Measurements from ENCODE around the gene KEAP1.
"Not testable (repeated sequence)": the region's sequence is repeated elsewhere in the genome, so short reads cannot be mapped to it uniquely, and the experiment has no call there.

The KEAP1 gene

GRCh38 chr19:10503002-10503789, at the start of gene KEAP1:
TSS of gene KEAP1 (minus strand) at chr19:10503356. CDS start at chr19:10500033, 3,323 bp downstream.
- peak; percentile 41 for DNase-seq (ENCODE audit: low spot score)

GRCh38 chr19:10552510-10553053, 49.4 kb upstream of the KEAP1 start:
- peak; percentile 57 for DNase-seq (ENCODE audit: low spot score)

- DNase-seq (ENCODE audit: low spot score): no peak
Measured at GRCh38 chr19:10551698-10552301, 48.6 kb upstream of the KEAP1 start.

- DNase-seq (ENCODE audit: low spot score): not testable (repeated sequence)
Measured at GRCh38 chr19:10551006-10551405, 47.9 kb upstream of the KEAP1 start.

GRCh38 chr19:10550336-10550735, 47.2 kb upstream of the KEAP1 start:
- DNase-seq (ENCODE audit: low spot score): no peak

GRCh38 chr19:10549733-10550132, 46.6 kb upstream of the KEAP1 start:
- DNase-seq (ENCODE audit: low spot score): no peak

- DNase-seq (ENCODE audit: low spot score): no peak
Measured at GRCh38 chr19:10548746-10549276, 45.7 kb upstream of the KEAP1 start.

GRCh38 chr19:10546817-10547216, 43.7 kb upstream of the KEAP1 start:
- no peak for DNase-seq (ENCODE audit: low spot score)

GRCh38 chr19:10544753-10545251, 41.6 kb upstream of the KEAP1 start:
- no peak for DNase-seq (ENCODE audit: low spot score)

- no peak for DNase-seq (ENCODE audit: low spot score)
Measured at GRCh38 chr19:10544242-10544752, 41.1 kb upstream of the KEAP1 start.

- DNase-seq (ENCODE audit: low spot score): peak; percentile 65
Measured at GRCh38 chr19:10543420-10544241, 40.5 kb upstream of the KEAP1 start, which contains the start of gene ATG4D. TSS of gene ATG4D (plus strand) at chr19:10543904. CDS start at chr19:10544091, 187 bp downstream.

- DNase-seq (ENCODE audit: low spot score): no peak
Measured at GRCh38 chr19:10543059-10543419, 39.9 kb upstream of the KEAP1 start.

GRCh38 chr19:10539016-10539415, 35.9 kb upstream of the KEAP1 start:
- DNase-seq (ENCODE audit: low spot score): not testable (repeated sequence)

- no peak for DNase-seq (ENCODE audit: low spot score)
Measured at GRCh38 chr19:10538204-10538983, 35.2 kb upstream of the KEAP1 start.

- no peak for DNase-seq (ENCODE audit: low spot score)
Measured at GRCh38 chr19:10537668-10538067, 34.5 kb upstream of the KEAP1 start.

- no peak for DNase-seq (ENCODE audit: low spot score)
Measured at GRCh38 chr19:10535613-10536012, 32.5 kb upstream of the KEAP1 start.

GRCh38 chr19:10533646-10534386, 30.7 kb upstream of the KEAP1 start:
- DNase-seq (ENCODE audit: low spot score): no peak

- no peak for DNase-seq (ENCODE audit: low spot score)
Measured at GRCh38 chr19:10532457-10532856, 29.3 kb upstream of the KEAP1 start.

- not testable (repeated sequence) for DNase-seq (ENCODE audit: low spot score)
Measured at GRCh38 chr19:10526887-10527286, 23.7 kb upstream of the KEAP1 start.

- DNase-seq (ENCODE audit: low spot score): no peak
Measured at GRCh38 chr19:10525636-10526035, 22.5 kb upstream of the KEAP1 start.

Data from cerebellar cortex (tissue), 1 donor.